Tibial nerve (tissue), 4 donors: ENCODE data around the gene CYBB. TPM values are rescaled to one million over a fixed set of nuclear protein-coding genes. Genes with fewer than 3 reads are reported as not detected.

ENCODE experiments used
- DNase-seq, 2 donors: peaks; one replicate each; pipeline ENCODE4 v3.0.0-alpha.2; 2019; ENCODE audit warnings: low spot score in 2 of 2
- H3K27ac ChIP-seq, 4 donors: fragments of 200-600 bp; sonication (generic) in 3 of 4; one replicate each; pipeline ENCODE4 v1.5.1; 2017 to 2019; ENCODE audit warnings: mild to moderate bottlenecking in 1 of 4
- H3K27me3 ChIP-seq, 2 donors: fragments of 200-600 bp; sonication (generic) in 1 of 2; one replicate each; pipeline versions ENCODE4 v1.5.1 to v1.6.0; 2017 to 2019
- H3K36me3 ChIP-seq, 3 donors: fragments of 200-600 bp; sonication (generic); one replicate each; pipeline ENCODE4 v1.5.1; 2018 to 2019
- H3K4me1 ChIP-seq, 4 donors: fragments of 200-600 bp; sonication (generic) in 3 of 4; one replicate each; pipeline ENCODE4 v1.5.1; 2017 to 2019
- H3K4me3 ChIP-seq, 4 donors: fragments of 200-600 bp; sonication (generic) in 3 of 4; one replicate each; pipeline ENCODE4 v1.5.1; 2017 to 2019; ENCODE audit warnings: mild to moderate bottlenecking in 1 of 4, moderate library complexity in 1 of 4
- H3K9me3 ChIP-seq, 4 donors: fragments of 200-600 bp; sonication (generic) in 3 of 4; one replicate each; pipeline ENCODE4 v1.5.1; 2017 to 2019
- CTCF ChIP-seq, 5 experiments: fragments of 200-600 bp in 3 of 5; fragments of 450-650 bp in 2 of 5; sonication (generic) in 3 of 5; IDR thresholded peaks; one replicate each; pipeline ENCODE4 v1.5.1; 2016 to 2019; ENCODE audit warnings: antibody characterized with exemption in 5 of 5, mild to moderate bottlenecking in 3 of 5, moderate library complexity in 2 of 5
- EP300 ChIP-seq, 2 donors: sonication (generic); formaldehyde crosslinking; IDR thresholded peaks; one replicate each; pipeline ENCODE4 v1.6.1; 2017; ENCODE audit warnings: antibody characterized with exemption in 2 of 2, mild to moderate bottlenecking in 1 of 2
- POLR2A ChIP-seq, 2 donors: fragments of 450-650 bp; IDR thresholded peaks; one replicate each; pipeline ENCODE4 v1.6.1; 2017; ENCODE audit warnings: antibody characterized with exemption in 2 of 2, mild to moderate bottlenecking in 2 of 2, moderate library complexity in 2 of 2
- WGBS, 2 donors: methylation state at CpG; one replicate each; pipeline ENCODE4 v1.1.5; 2018; 5-methylcytosine and 5-hydroxymethylcytosine counted together
- total RNA-seq, 4 donors: library from RNA; depleted of rRNA; stranded (reverse); fragments of >200 nt; gene quantifications; one replicate each; pipeline ENCODE4 v1.1.0, GENCODE V29; 2016

Gene CYBB
- total RNA-seq, 4 donors from 2014 or later, result 19.5 to 26.0 (median 21.8) TPM

- Histone ChIP-seq H3K9me3 (no peaks in the 10 kb centered on the region), H3K27ac (no peak overlapping the region), H3K4me3 (no peak overlapping the region), H3K27me3 (peaks cover 0 to 6% of the 10 kb centered on the region in 2 donors), H3K36me3 (no peaks in the 10 kb centered on the region), H3K4me1 (no peaks in the 10 kb centered on the region)
- TF ChIP-seq EP300 (IDR thresholded peaks at IDR 0.05) (no peak), CTCF (IDR thresholded peaks at IDR 0.05) (no peak), POLR2A (IDR thresholded peaks at IDR 0.05) (no peak)
- no peak for DNase-seq
These were observed 3.4 kb upstream of the CYBB start for GRCh38 chrX:37776283-37776986.

- WGBS, 2 donors, result 61 to 73% methylated on average over 2 of the region's 2 CpGs
- H3K4me3 ChIP-seq, result no peak overlapping the region
- H3K4me1 ChIP-seq, result no peaks in the 10 kb centered on the region
- no peak overlapping the region for H3K27ac ChIP-seq
- TF ChIP-seq CTCF (IDR thresholded peaks at IDR 0.05) (no peak), EP300 (IDR thresholded peaks at IDR 0.05) (no peak), POLR2A (IDR thresholded peaks at IDR 0.05) (no peak)
- peaks cover 0 to 6% of the 10 kb centered on the region in 2 donors for H3K27me3 ChIP-seq
- DNase-seq, result no peak
- no peaks in the 10 kb centered on the region for H3K9me3 ChIP-seq
- no peaks in the 10 kb centered on the region for H3K36me3 ChIP-seq
These were observed 2.9 kb upstream of the CYBB start for GRCh38 chrX:37776987-37777325.

GRCh38 chrX:37781081-37781480 is 1.2 kb downstream of the CYBB start:
- 58 to 74% methylated on average over 4 of the region's 4 CpGs for WGBS, 2 donors
- Histone ChIP-seq H3K36me3 (no peaks in the 10 kb centered on the region), H3K27ac (peak overlapping the region in 1 of 4 donors; percentile 19), H3K4me3 (peak overlapping the region in 2 of 4 donors; percentile 15 to 19), H3K27me3 (no peaks in the 10 kb centered on the region), H3K4me1 (no peaks in the 10 kb centered on the region), H3K9me3 (no peaks in the 10 kb centered on the region)
- DNase-seq, result no peak
- no peak for TF ChIP-seq CTCF (IDR thresholded peaks at IDR 0.05)
- no peak for TF ChIP-seq POLR2A (IDR thresholded peaks at IDR 0.05)
- TF ChIP-seq EP300 (IDR thresholded peaks at IDR 0.05), result no peak

GRCh38 chrX:37781814-37782213 is 2.0 kb downstream of the CYBB start:
- TF ChIP-seq EP300 (IDR thresholded peaks at IDR 0.05) (no peak), CTCF (IDR thresholded peaks at IDR 0.05) (no peak), POLR2A (IDR thresholded peaks at IDR 0.05) (no peak)
- H3K4me3 ChIP-seq, result peak overlapping the region in 3 of 4 donors; percentile 0 to 19 (median 15)
- no peaks in the 10 kb centered on the region for H3K36me3 ChIP-seq
- DNase-seq, result no peak
- no peaks in the 10 kb centered on the region for H3K4me1 ChIP-seq
- 53 to 70% methylated on average over 3 of the region's 3 CpGs for WGBS, 2 donors
- H3K27ac ChIP-seq, result no peak overlapping the region
- H3K27me3 ChIP-seq, result no peaks in the 10 kb centered on the region
- H3K9me3 ChIP-seq, result no peaks in the 10 kb centered on the region

- no peak for DNase-seq
- H3K4me3 ChIP-seq, result peak overlapping the region in 1 of 4 donors; percentile 19
- no peak overlapping the region for H3K27ac ChIP-seq
- H3K9me3 ChIP-seq, result no peaks in the 10 kb centered on the region
- 54 to 92% methylated on average over 1 of the region's 1 CpG for WGBS, 2 donors
- no peaks in the 10 kb centered on the region for H3K4me1 ChIP-seq
- no peaks in the 10 kb centered on the region for H3K36me3 ChIP-seq
- TF ChIP-seq CTCF (IDR thresholded peaks at IDR 0.05) (no peak), POLR2A (IDR thresholded peaks at IDR 0.05) (no peak), EP300 (IDR thresholded peaks at IDR 0.05) (no peak)
- H3K27me3 ChIP-seq, result no peaks in the 10 kb centered on the region
These were observed 2.5 kb downstream of the CYBB start for GRCh38 chrX:37782359-37782758.
